PC-3 (cell line): ENCODE measurements around the gene TMEM174.

ENCODE experiments used
- EZH2 ChIP-seq: fragments of 300-600 bp; sonication (generic); IDR thresholded peaks from one replicate; pipeline ENCODE4 v1.6.1; 2017; ENCODE audit warnings: antibody characterized with exemption, mild to moderate bottlenecking, low read length; ENCODE audit not compliant: unreplicated experiment
- TF ChIP-seq, protein P1 (sequence below): fragments of 300-600 bp; sonication (generic); conservative IDR thresholded peaks from 2 replicates; pipeline ENCODE4 v1.5.1; 2017; ENCODE audit warnings: antibody characterized with exemption, low read depth, mild to moderate bottlenecking, low read length

DNA sequence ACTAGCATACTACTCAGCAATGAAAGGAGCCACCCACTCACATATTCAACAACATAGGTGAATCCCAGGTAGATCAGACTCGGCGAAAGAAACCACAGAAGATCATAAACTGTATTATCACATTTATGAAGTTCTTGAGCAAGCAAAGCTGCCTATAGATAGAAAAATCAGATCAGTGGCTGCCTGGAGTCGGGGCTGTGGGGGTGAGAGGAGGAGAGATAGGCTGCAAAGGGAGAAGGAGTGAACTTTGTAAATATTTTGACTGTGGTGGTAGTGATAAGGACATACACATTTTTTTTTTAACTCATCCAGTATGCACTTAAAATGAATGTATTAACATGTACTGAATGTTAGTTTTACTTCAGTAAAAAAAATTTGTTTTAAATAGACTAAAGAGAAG is 23.5 kb upstream of the TMEM174 start:
- no peak for TF ChIP-seq EZH2
- TF ChIP-seq, protein P1, sequence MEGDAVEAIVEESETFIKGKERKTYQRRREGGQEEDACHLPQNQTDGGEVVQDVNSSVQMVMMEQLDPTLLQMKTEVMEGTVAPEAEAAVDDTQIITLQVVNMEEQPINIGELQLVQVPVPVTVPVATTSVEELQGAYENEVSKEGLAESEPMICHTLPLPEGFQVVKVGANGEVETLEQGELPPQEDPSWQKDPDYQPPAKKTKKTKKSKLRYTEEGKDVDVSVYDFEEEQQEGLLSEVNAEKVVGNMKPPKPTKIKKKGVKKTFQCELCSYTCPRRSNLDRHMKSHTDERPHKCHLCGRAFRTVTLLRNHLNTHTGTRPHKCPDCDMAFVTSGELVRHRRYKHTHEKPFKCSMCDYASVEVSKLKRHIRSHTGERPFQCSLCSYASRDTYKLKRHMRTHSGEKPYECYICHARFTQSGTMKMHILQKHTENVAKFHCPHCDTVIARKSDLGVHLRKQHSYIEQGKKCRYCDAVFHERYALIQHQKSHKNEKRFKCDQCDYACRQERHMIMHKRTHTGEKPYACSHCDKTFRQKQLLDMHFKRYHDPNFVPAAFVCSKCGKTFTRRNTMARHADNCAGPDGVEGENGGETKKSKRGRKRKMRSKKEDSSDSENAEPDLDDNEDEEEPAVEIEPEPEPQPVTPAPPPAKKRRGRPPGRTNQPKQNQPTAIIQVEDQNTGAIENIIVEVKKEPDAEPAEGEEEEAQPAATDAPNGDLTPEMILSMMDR: no peak
